ENCODE results near the gene NFX1.

DNA sequence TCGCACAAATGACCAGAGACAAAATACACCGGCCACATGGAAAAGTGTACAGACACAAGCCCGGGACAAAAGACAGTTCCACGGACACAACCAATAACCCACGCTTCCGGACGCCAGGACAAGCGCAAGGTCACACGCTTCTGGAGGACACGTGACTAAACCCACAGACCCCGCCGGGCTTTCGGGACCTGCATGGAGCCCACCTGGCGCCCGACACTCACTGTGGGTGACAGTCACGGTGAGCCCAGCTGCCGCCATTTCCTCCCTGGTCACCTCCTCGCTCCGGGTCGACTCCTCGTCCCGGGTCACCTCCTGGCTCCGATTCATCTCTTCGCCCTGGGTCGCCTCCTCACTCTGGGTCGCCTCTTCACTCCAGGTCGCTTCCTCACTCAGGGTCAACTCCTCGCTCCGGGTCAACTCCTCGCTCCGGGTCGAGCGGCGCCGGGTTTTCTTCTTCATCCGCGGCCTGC lies 26.3 kb upstream of the NFX1 start:
- TF ChIP-seq, protein P1, sequence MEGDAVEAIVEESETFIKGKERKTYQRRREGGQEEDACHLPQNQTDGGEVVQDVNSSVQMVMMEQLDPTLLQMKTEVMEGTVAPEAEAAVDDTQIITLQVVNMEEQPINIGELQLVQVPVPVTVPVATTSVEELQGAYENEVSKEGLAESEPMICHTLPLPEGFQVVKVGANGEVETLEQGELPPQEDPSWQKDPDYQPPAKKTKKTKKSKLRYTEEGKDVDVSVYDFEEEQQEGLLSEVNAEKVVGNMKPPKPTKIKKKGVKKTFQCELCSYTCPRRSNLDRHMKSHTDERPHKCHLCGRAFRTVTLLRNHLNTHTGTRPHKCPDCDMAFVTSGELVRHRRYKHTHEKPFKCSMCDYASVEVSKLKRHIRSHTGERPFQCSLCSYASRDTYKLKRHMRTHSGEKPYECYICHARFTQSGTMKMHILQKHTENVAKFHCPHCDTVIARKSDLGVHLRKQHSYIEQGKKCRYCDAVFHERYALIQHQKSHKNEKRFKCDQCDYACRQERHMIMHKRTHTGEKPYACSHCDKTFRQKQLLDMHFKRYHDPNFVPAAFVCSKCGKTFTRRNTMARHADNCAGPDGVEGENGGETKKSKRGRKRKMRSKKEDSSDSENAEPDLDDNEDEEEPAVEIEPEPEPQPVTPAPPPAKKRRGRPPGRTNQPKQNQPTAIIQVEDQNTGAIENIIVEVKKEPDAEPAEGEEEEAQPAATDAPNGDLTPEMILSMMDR (conservative IDR thresholded peaks at IDR 0.05; ENCODE audit: low read length) = no peak
- no peak for TF ChIP-seq EZH2phosphoT487 (IDR thresholded peaks at IDR 0.05; ENCODE audit: borderline replicate concordance)
